ENCODE measurements around the gene TCF23.
A peak's percentile ranks its signal among the peaks of the same experiment; 100 is the strongest.
"Not testable (repeated sequence)": the region's sequence is repeated elsewhere in the genome, so short reads cannot be mapped to it uniquely, and the experiment has no call there.

TCF23 gene

DNA sequence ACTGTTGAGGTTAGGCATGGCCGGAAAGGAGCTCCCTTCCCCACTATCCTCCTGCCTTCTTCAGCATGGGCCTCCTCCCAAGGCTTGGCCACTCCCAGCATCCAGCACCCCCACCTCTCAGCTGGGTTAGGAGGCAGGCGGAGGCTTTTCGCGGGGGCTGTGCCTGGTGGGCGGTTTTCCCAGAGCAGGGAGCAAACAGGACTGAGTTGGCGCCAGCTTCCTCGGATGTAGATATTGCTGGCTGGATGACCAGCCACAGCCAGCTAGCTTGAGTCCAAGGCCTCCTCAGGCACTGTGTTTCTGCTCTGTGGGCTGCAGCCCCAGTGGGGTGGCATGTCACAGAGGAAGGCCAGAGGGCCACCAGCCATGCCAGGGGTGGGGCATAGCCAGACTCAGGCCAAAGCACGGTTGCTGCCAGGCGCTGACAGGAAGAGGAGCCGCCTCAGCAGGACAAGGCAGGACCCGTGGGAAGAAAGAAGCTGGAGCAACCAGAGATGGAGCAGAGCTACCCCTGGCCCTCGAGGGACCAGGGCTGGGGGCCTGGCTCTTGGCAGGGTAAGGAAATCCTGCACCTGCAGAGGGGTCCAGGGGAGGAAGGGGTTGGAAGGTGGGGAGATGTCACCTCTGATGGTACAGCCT is at the start of gene TCF23:
Gene TCF23 (plus strand): TSS at position 204 of the 639 bp plus-strand sequence. CDS start 130 bp downstream, at position 334.
- DNase-seq: no peak

DNA sequence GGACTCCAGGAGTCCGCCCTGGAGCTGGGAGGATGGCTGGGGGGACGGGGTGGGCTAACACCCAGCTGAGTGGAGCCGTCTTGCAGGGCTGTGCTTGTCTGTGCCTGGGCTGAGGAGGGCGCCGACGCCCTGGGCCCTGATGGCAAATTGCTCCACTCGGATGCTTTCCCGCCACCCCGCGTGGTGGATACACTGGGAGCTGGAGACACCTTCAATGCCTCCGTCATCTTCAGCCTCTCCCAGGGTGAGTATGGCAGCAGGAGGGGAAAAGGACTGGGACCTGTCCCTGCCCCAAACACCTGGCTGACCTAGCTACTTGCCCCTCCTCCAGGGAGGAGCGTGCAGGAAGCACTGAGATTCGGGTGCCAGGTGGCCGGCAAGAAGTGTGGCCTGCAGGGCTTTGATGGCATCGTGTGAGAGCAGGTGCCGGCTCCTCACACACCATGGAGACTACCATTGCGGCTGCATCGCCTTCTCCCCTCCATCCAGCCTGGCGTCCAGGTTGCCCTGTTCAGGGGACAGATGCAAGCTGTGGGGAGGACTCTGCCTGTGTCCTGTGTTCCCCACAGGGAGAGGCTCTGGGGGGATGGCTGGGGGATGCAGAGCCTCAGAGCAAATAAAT is 49.4 kb upstream of the TCF23 start:
- no peak for DNase-seq

DNA sequence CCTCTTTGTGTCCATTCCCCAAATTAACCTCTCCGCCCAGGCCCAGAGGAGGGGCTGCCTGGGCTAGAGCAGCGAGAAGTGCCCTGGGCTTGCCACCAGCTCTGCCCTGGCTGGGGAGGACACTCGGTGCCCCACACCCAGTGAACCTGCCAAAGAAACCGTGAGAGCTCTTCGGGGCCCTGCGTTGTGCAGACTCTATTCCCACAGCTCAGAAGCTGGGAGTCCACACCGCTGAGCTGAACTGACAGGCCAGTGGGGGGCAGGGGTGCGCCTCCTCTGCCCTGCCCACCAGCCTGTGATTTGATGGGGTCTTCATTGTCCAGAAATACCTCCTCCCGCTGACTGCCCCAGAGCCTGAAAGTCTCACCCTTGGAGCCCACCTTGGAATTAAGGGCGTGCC is 48.8 kb upstream of the TCF23 start:
- DNase-seq: no peak

DNA sequence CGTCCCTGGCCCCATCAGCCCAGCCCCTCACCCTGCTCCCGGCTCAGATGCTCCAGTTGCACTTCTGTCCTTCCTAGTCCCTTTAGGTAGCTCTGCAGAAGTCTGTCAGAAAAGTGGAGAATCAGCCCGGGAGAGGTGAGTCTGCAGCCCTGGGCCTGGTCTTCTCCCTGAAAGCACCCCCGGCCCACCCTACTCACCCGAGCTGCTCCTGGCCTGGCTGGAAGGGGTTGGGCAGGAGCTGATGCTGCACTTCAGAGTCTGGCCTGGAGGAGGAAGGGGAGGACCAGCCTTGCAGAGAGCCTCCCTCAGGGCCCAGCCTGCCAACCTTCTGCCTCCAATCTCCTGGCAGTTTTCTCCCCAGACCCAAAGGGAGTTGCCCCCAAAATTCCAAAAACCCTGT is 46.5 kb upstream of the TCF23 start:
- DNase-seq: no peak

DNA sequence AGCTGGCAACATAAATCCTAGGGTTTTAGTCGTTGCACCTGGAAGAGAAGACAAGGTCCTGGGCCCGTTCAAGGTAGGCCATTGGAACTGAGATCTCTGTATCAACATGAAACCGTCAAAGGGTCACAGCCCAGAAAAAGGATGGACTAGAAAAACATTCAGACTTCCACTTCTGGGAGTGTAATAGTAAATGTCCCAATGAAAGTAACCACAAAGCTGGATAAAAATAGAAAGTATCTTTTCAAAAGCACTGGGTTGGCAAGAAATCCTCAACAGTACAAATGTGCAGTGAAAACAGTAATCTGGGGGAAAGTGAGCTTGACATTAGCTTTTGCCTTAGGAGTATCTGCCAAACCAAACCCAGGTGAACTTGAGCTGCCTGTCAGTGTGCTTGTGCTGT is 42.8 kb upstream of the TCF23 start:
- DNase-seq: no peak

DNA sequence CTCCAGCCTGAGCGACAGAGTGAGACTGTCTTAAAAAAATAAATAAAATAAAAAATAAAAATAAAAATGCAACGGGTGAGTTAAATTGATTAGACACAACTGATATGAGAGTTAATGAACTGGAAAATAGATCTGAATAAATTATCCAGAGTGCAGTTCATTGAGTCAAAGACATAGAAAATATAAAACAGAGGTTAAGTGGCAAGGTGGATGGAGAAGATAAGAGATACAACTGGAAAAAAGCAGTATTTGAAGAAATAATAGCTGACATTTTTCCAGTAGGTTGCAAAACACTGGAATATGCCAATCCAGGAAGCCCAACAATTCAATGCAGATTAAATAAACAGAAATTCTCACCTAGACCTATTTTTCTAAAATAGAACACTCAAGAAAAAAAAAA is 40.6 kb upstream of the TCF23 start:
- no peak for DNase-seq

DNA sequence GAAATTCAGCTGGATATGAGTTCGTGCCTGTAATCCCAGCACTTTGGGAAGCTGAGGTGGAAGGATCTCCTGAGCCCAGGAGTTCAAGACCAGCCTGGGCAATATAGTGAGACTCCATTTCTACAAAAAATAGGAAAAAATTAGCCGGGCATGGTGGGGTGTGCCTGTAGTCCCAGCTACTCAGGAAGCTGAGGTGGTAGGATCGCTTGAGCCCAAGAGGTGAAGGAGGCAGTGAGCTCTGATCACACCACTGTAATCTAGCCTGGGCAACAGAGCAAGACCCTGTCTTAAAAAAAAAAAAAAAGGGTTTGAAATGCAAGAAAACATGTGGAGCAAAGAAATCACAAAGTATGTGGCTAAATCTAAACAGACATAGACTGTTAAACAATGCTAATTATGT is 39.7 kb upstream of the TCF23 start:
- no peak for DNase-seq

DNA sequence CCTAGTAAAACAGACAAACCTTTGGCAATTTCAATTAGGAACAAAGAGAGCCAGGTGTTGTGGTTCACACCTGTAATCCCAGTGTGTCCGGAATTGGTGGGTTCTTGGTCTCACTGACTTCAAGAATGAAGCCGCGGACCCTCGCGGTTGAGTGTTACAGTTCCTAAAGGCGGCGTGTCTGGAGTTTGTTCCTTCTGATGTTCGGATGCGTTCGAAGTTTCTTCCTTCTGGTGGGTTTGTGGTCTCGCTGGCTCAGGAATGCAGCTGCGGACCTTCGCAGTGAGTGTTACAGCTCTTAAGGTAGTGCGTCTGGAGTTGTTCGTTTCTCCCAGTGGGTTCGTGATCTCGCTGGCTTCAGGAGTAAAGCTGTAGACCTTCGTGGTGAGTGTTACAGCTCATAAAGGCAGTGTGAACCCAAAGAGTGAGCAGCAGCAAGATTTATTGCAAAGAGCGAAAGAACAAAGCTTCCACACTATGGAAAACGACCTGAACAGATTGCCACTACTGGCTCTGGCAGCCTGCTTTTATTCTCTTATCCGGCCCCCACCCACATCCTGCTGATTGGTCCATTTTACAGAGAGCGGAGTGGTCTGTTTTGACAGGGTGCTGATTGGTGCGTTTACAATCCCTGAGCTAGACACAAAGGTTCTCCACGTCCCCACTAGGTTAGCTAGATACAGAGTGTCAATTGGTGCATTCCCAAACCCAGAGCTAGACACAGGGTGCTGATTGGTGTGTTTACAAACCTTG is 38.0 kb upstream of the TCF23 start:
- not testable (repeated sequence) for DNase-seq

DNA sequence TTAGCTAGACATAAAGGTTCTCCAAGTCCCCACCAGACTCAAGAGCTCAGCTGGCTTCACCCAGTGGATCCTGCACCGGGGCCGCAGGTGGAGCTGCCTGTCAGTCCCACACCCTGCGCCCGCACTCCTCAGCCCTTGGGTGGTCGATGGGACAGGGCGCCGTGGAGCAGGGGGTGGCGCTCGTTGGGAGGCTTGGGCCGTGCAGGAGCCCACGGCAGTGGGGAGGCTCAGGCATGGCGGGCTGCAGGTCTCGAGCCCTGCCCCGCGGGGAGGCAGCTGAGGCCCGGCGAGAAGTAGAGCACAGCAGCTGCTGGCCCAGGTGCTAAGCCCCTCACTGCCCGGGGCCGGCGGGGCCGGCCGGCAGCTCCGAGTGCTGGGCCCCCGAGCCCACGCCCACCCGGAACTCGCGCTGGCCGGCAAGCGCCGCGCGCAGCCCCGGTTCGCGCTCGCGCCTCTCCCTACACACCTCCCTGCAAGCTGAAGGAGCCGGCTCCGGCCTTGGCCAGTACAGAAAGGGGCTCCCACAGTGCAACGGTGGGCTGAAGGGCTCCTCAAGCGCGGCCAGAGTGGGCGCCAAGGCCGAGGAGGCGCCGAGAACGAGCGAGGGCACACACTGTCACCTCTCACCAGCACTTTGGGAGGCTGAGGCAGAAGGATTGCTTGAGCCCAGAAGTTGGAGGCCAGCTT is 37.3 kb upstream of the TCF23 start:
- not testable (repeated sequence) for DNase-seq

DNA sequence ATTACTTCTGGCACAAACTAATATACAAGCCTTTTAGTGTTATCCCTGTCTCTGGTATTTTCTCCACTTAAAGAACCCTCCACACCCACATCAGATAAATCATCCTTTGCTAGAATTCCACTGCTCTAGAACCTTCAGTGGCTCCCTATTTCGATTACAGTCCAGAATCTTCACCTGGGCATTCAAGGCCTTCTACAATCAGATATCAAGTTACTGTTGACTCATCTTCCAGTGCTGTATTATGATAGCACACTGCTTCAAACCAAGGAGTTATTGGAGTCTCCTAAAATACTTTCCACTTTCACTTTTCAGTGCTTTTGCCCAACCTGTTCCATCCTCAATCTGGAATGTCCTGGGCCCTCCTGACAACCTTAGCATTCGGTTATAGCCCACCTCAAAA is 33.3 kb upstream of the TCF23 start:
- no peak for DNase-seq

DNA sequence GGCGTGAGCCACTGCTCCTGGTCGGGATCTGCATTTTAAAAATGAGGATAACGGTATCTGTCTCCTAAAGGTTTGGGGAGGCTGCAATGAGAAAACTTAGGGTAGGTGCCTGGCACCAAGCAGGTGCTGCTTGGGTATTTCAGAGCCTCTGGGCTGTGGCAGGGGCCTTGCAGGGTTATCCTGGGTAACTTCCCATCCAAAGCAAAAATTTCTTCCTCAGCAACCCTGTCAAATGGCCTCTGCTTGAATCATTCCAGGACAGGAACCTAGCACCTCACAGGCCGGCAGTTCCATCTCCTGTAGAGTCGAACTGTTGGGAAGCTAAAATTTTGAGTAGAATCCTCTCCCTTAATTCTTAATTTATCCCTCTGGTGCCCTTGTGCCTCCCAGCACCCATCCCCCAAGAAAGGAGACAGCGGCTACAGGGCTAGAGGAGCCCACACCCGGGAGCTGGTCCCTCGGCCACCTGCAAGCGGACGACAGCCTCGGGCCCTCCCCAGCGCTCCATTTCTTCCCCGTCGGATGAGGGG is 30.7 kb upstream of the TCF23 start:
- DNase-seq: no peak

DNA sequence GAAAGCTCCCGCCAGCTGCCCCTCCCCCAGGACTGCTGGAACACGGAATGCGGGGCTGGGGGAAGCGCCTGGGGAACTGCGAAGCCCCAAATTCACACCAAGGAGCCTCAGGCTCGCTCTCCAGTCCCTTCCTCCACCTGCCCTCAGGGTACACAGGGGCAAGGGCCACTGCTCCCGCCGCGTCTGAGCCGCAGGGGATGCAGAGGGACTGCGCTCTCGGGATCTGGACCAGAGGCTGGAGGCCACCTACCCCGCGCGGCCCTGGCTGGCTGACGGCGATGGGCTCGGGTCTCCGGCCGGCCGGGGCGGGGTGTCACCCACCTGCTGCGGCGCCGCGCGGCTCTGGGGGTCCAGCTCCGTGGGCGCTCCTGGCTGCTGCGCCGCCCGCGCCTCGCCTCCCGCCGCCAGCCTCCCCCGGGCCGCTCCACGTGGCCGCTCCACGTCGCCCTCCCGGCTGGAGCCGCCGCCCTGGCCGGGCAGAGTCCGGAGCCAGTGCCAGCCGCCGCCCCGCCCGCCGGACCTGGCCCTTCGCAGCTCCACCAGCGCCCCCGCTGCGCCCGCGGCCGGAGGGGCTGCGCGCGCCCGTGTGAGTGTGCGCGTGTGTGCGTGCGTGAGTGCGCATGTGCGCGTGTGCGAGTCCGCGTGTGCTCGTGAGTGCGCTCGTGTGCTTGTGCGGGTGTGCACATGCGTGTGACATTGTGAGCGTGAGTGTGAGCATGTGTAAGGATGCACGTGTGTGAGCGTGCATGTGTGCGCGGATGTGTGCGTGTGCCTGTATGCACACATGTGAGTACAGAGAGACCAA is 30.1 kb upstream of the TCF23 start, which contains the start of gene CGREF1:
Gene CGREF1 (minus strand): TSS at position 604 of the 805 bp plus-strand sequence. CDS start 14,762 bp downstream, outside the sequence.
- DNase-seq: peak; percentile 67

DNA sequence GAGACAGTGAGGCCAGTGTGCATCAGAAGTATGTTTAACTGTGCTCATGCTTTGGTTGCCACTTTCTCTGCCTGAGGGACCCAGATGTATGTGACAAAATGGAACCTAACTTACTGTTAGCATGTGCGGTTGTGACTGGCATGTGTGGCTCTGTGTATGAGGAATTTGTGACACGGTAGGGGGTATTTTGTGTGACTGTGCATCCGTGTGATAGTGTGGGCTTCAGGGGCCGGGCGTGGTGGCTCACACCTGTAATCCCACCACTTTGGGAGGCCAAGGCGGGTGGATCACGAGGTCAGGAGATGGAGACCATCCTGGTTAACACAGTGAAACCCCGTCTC is 29.5 kb upstream of the TCF23 start:
- DNase-seq: not testable (repeated sequence)

DNA sequence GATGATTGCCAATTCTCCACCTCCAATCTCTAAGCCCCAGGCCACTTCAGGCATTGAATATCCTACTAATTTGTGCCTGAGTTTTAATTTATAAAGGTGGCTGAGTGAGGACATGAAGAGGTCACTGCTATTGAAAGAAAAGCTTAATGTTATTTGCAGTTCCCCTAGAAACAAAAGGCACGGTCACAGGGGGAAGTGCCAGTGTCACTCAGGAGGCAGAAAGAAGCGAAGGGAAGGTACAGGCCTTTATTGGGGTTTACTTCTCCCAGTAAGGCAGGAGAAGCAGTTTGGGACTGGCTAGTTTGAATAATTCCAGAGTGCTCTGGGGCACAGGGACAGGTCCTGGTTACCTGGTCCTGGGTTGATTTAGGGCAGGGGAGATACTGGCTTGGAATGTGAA is 26.9 kb upstream of the TCF23 start:
- DNase-seq: no peak

DNA sequence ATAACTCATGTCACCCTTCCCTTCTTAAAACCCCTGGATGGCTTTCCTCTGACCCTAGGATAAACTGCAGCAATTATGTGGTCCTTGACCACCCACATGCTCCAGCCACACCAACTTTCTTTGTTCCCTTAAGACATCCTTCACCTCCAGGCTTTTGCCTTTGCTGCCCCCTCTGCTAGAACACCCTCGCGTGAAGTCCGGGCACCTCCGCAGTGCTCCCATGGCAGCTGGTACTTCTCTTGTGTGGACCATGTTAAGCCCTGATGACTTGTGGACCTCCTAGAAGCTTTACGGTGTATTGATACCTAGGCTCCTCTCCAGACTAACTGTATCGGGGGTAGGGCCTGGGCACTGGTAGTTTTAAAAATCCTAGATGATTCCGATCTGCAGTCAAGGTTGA is 26.0 kb upstream of the TCF23 start:
- no peak for DNase-seq

DNA sequence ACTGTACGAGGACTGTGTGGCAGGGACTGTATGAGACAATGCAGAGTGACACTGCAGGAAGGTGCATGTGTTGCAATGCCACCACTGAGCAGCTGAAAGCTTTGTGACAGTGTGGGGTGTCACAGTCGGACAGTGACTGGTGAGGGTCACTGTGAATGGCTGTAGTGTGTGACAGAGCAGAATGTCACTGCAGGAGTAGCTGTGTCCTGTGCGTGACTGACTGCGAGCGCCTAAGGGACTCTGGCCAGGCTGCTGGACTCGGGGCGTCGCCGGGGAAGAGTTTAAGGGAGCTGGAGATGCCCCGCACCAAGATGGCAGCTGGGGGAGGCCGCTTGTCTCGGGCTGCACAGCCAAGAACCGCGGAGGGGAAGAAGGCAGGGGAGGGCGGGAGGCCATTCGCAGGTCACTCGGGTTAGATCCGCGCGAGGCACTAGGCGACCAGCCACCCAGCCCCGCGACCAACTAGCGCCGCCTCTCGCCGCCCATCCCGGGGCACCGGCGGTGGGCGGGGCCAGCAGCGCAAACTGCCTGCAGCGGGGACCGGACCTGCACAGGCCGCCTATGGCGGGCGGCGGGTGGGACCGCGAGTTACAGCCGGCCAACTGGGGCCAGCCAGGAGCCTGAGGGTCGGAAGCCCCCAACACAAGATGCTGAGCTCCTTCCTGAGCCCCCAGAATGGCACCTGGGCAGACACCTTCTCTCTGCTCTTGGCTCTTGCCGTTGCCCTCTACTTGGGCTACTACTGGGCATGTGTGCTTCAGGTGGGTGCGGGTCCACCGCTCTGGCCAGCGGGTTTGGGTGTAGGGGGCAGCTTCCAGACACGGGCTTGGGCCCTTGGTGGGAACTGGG is 25.3 kb upstream of the TCF23 start, which contains the start of gene ABHD1:
Gene ABHD1 (plus strand): TSS at position 514 of the 849 bp plus-strand sequence. CDS start 134 bp downstream, at position 648.
- peak; percentile 83 for DNase-seq

DNA sequence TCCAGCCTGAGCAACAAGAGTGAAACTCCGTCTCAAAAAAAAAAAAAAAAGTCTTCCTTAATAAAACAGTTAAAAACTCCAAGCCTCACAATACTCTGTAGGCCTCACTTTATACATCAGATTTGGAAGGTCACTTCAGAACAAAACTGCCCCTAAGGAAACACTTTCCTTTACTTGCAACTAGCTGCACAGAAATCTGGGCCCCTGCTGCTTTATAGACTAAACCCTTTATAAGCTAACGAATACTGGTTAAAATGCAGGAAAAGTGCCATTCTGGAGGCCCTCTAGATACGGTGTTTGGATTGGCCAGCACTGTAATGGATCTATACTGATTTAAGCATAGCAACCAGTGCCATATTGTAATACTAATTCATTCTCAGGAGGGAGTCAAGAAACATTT is 23.7 kb upstream of the TCF23 start:
- DNase-seq: no peak

DNA sequence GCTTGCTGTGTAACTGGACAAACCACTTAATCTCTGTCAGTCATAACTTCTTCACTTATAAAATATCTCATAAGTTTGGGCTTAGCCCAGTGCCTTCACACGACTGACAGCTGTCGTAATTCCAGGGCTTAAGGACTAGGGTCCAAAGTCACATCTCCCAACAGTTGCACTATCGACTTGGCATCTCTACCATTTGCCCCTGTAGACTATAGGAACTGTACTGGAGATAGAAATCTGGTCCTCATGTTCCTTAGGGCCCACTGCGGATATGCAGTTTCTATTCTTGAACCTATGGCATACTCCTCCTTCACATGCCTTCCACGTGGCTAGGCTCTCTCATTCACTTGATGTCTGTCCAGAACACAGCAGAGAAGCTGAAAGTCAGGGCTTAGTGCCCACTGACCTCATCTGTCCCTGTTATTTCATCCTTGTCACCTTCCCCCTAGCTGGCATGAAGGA is 22.5 kb upstream of the TCF23 start:
- no peak for DNase-seq

DNA sequence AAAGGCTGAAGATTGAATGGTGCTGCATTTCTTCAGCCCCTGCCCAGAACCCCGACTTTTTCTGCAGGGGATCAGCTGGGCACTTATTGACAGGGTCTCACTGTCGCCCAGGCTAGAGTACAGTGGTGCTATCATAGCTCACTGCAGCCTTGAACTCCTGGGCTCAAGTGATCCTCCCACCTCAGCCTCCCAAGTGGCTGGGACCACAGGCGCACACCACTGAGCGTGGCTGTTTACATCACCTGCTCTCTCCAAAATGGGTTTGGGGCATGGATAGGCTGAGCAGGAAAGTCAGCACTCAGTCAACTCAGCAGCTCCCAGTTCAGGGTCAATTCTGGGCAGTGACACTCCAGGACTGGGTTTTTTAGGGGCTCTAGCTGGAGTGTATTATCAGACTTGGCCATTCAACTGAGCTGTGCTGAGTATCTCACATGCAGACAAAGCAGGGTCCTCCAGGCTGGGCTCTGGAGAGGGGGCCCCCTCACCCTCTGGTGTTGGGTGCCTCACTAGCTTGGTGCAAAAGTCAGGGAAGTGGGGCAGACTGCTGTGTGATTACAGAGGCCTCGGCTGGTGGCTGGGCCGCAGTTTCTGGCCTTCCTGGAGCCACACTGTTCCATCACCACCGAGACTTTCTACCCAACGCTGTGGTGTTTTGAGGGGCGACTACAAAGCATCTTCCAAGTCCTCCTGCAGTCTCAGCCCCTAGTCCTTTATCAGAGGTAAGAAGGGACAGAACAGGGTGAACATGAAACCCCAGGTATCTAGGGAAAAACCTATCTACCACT is 20.7 kb upstream of the TCF23 start:
- no peak for DNase-seq
